ENCODE data around the gene PTPRS. TPM values are rescaled to one million over a fixed set of nuclear protein-coding genes. Genes with fewer than 3 reads are reported as not detected.

The PTPRS gene
- polyA plus RNA-seq, 3 donors = 0.03 TPM; not detected in 2

GRCh38 chr19:5326986-5327623 lies 13.5 kb downstream of the PTPRS start:
- WGBS (ENCODE audit: insufficient coverage) = 86% methylated on average over 16 of the region's 18 CpGs
- H3K27me3 ChIP-seq (ENCODE audit: control insufficient read depth in 2 of 2, insufficient read depth in 2 of 2, low read length in 2 of 2) = peaks cover 0 to 12% of the 10 kb centered on the region in 2 donors
- TF ChIP-seq CTCF (IDR thresholded peaks at IDR 0.05) = no peak
- no peaks in the 10 kb centered on the region for H3K4me1 ChIP-seq (ENCODE audit: control insufficient read depth in 1 of 2, insufficient read depth in 2 of 2, low read length in 2 of 2)
- no peaks in the 10 kb centered on the region for H3K36me3 ChIP-seq (replicated peaks in 1 of 2; ENCODE audit: control insufficient read depth in 1 of 2, insufficient read depth in 2 of 2, low read length in 2 of 2)
- no peak overlapping the region for H3K4me3 ChIP-seq (replicated peaks in 1 of 3; ENCODE audit: low read depth in 2 of 3, low read length in 3 of 3)
- H3K4me3 Mint-ChIP-seq = no peak overlapping the region
- no peaks in the 10 kb centered on the region for H3K9me3 ChIP-seq (replicated peaks in 1 of 2; ENCODE audit: control insufficient read depth in 1 of 2, insufficient read depth in 1 of 2, low read length in 2 of 2)
- H3K27me3 Mint-ChIP-seq (ENCODE audit: low read depth in 3 of 3) = peaks cover 6 to 18% (median 15%) of the 10 kb centered on the region in 3 donors
- peaks cover 0 to 12% (median 6%) of the 10 kb centered on the region in 7 donors for H3K9me3 Mint-ChIP-seq
- no peak overlapping the region for H3K9ac ChIP-seq (ENCODE audit: insufficient read depth, low read length, poor library complexity, severe bottlenecking)
- H3K27ac Mint-ChIP-seq = no peak overlapping the region
- H3K4me1 Mint-ChIP-seq = no peaks in the 10 kb centered on the region
- H2AFZ ChIP-seq (ENCODE audit: insufficient read depth, low read depth, low read length, poor library complexity, severe bottlenecking) = no peak overlapping the region
- H3K27ac ChIP-seq (ENCODE audit: low read depth in 1 of 2, low read length in 2 of 2) = no peak overlapping the region
- H4K20me1 ChIP-seq (ENCODE audit: insufficient read depth, low read length) = no peaks in the 10 kb centered on the region
- intact Hi-C loops (cut with micrococcal nuclease) = no loop called here
- no peak for DNase-seq
- H3K36me3 Mint-ChIP-seq = no peaks in the 10 kb centered on the region
- no peaks in the 10 kb centered on the region for H3K79me2 ChIP-seq (ENCODE audit: insufficient read depth, low read length)
- H3K4me2 ChIP-seq (replicated peaks; ENCODE audit: extremely low read depth, low read length, poor library complexity, severe bottlenecking) = no peak overlapping the region

- H3K27me3 ChIP-seq (ENCODE audit: control insufficient read depth in 2 of 2, insufficient read depth in 2 of 2, low read length in 2 of 2) = peaks cover 0 to 18% of the 10 kb centered on the region in 2 donors
- no peak for TF ChIP-seq CTCF (IDR thresholded peaks at IDR 0.05)
- peaks cover 0 to 12% (median 6%) of the 10 kb centered on the region in 7 donors for H3K9me3 Mint-ChIP-seq
- H3K4me3 Mint-ChIP-seq = no peak overlapping the region
- H3K27ac ChIP-seq (ENCODE audit: low read depth in 1 of 2, low read length in 2 of 2) = no peak overlapping the region
- no peaks in the 10 kb centered on the region for H3K36me3 Mint-ChIP-seq
- H3K4me1 ChIP-seq (ENCODE audit: control insufficient read depth in 1 of 2, insufficient read depth in 2 of 2, low read length in 2 of 2) = no peaks in the 10 kb centered on the region
- H3K4me3 ChIP-seq (replicated peaks in 1 of 3; ENCODE audit: low read depth in 2 of 3, low read length in 3 of 3) = no peak overlapping the region
- no peak overlapping the region for H3K4me2 ChIP-seq (replicated peaks; ENCODE audit: extremely low read depth, low read length, poor library complexity, severe bottlenecking)
- H3K36me3 ChIP-seq (replicated peaks in 1 of 2; ENCODE audit: control insufficient read depth in 1 of 2, insufficient read depth in 2 of 2, low read length in 2 of 2) = no peaks in the 10 kb centered on the region
- peak overlapping the region in 1 of 7 donors; percentile 41 for H3K27ac Mint-ChIP-seq
- H4K20me1 ChIP-seq (ENCODE audit: insufficient read depth, low read length) = no peaks in the 10 kb centered on the region
- DNase-seq = no peak
- 89% methylated on average over 8 of the region's 9 CpGs for WGBS (ENCODE audit: insufficient coverage)
- H3K9ac ChIP-seq (ENCODE audit: insufficient read depth, low read length, poor library complexity, severe bottlenecking) = no peak overlapping the region
- no peaks in the 10 kb centered on the region for H3K9me3 ChIP-seq (replicated peaks in 1 of 2; ENCODE audit: control insufficient read depth in 1 of 2, insufficient read depth in 1 of 2, low read length in 2 of 2)
- intact Hi-C loops (cut with micrococcal nuclease) = no loop called here
- H2AFZ ChIP-seq (ENCODE audit: insufficient read depth, low read depth, low read length, poor library complexity, severe bottlenecking) = no peak overlapping the region
- H3K79me2 ChIP-seq (ENCODE audit: insufficient read depth, low read length) = no peaks in the 10 kb centered on the region
- H3K27me3 Mint-ChIP-seq (ENCODE audit: low read depth in 3 of 3) = peaks cover 10 to 22% (median 20%) of the 10 kb centered on the region in 3 donors
- no peaks in the 10 kb centered on the region for H3K4me1 Mint-ChIP-seq
These were observed 14.1 kb downstream of the PTPRS start for GRCh38 chr19:5326545-5326944.
